HCT116 (cell line): ENCODE measurements around the gene CENPX.

Experiments
- ATF3 ChIP-seq: IDR thresholded peaks from 2 replicates; pipeline ENCODE4 v1.6.1; 2012
- EZH2 ChIP-seq: fragments of 200-600 bp; sonication (generic); IDR thresholded peaks from 2 replicates; pipeline ENCODE4 v1.6.1; 2017; ENCODE audit warnings: antibody characterized with exemption, mixed run types
- EZH2phosphoT487 ChIP-seq: fragments of 200-600 bp; IDR thresholded peaks from 2 replicates; pipeline ENCODE4 v1.6.1; 2018; ENCODE audit warnings: antibody characterized with exemption, borderline replicate concordance
- JUND ChIP-seq: IDR thresholded peaks from 2 replicates; pipeline ENCODE4 v1.6.1; 2012
- POLR2A ChIP-seq: IDR thresholded peaks from 2 replicates; pipeline ENCODE4 v1.7.0; 2011; ENCODE audit warnings: borderline replicate concordance; ENCODE audit not compliant: insufficient read depth, insufficient read length; ENCODE audit errors: extremely low read depth
- RAD21 ChIP-seq: IDR thresholded peaks from 2 replicates; pipeline ENCODE4 v1.6.1; 2012; ENCODE audit warnings: low read depth, mild to moderate bottlenecking
- TF ChIP-seq, protein P1 (sequence below): IDR thresholded peaks from 2 replicates; pipeline ENCODE4 v1.6.1; 2012
- TF ChIP-seq, protein P2 (sequence below), 3 experiments: fragments of 200-600 bp in 1 of 3; sonication (generic) in 1 of 3; IDR thresholded peaks in 2 of 3; conservative IDR thresholded peaks in 1 of 3; 2 replicates each; pipeline ENCODE4 v1.5.1; 2012 to 2017; ENCODE audit warnings: low read depth in 2 of 3, low read length in 2 of 3, antibody characterized with exemption in 1 of 3, borderline replicate concordance in 1 of 3, control low read depth in 1 of 3, mild to moderate bottlenecking in 1 of 3, mixed read lengths in 1 of 3, mixed run types in 1 of 3, moderate library complexity in 1 of 3; ENCODE audit not compliant: insufficient read depth in 1 of 3

- TF ChIP-seq, protein P1, sequence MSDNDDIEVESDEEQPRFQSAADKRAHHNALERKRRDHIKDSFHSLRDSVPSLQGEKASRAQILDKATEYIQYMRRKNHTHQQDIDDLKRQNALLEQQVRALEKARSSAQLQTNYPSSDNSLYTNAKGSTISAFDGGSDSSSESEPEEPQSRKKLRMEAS = no peak
- TF ChIP-seq RAD21 (no peak), EZH2 (no peak), POLR2A (no peak), EZH2phosphoT487 (no peak), ATF3 (no peak), JUND (no peak)
- TF ChIP-seq, protein P2, sequence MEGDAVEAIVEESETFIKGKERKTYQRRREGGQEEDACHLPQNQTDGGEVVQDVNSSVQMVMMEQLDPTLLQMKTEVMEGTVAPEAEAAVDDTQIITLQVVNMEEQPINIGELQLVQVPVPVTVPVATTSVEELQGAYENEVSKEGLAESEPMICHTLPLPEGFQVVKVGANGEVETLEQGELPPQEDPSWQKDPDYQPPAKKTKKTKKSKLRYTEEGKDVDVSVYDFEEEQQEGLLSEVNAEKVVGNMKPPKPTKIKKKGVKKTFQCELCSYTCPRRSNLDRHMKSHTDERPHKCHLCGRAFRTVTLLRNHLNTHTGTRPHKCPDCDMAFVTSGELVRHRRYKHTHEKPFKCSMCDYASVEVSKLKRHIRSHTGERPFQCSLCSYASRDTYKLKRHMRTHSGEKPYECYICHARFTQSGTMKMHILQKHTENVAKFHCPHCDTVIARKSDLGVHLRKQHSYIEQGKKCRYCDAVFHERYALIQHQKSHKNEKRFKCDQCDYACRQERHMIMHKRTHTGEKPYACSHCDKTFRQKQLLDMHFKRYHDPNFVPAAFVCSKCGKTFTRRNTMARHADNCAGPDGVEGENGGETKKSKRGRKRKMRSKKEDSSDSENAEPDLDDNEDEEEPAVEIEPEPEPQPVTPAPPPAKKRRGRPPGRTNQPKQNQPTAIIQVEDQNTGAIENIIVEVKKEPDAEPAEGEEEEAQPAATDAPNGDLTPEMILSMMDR (IDR thresholded peaks at IDR 0.05 in 2 of 3, conservative IDR thresholded peaks at IDR 0.05 in 1 of 3; ENCODE audit: borderline replicate concordance in 1 of 3, insufficient read depth in 1 of 3, low read depth in 2 of 3, low read length in 2 of 3) = no peak
These were observed 28.7 kb downstream of the CENPX start for GRCh38 chr17:81993729-81994592.
